ENCODE data around the gene TLL2.

Gene TLL2

DNA sequence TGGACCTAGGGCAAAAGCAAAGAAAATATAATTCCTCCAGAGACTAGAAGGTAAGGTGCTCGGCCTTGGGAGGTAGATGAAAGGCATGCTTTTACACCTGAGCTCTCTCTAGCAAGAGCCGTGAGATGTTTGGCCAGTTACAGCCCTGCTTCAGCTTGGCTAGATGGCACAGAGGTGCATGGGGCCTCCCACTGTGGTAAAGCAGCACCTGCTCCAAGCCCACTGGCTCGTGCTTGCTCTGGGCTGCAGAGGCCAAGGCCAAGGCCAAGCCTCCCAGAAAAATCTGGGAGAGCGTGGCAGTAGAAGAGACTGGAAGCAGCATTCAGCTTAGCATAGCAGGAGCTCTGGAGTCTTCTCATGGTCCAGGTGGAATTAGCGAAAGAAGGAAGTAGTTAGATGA, 123.9 kb downstream of the TLL2 start:
- TF ChIP-seq FOXP2 (optimal IDR thresholded peaks at IDR 0.05; ENCODE audit: control extremely low read depth, extremely low read length, insufficient read depth), result no peak
- TF ChIP-seq EZH2 (IDR thresholded peaks at IDR 0.05), result no peak
- no peak for TF ChIP-seq POLR2AphosphoS5 (IDR thresholded peaks at IDR 0.05; ENCODE audit: borderline replicate concordance, low read depth, low read length)
- DNase-seq (ENCODE audit: low read depth, low spot score), result no peak

GRCh38 chr10:96387601-96388000, 126.1 kb downstream of the TLL2 start:
- Histone ChIP-seq H3K9ac (ENCODE audit: insufficient read length) (no peak overlapping the region), H3K27ac (no peak overlapping the region), H3K36me3 (ENCODE audit: insufficient read depth, low read length) (no peaks in the 10 kb centered on the region), H3K4me3 (no peak overlapping the region), H3K9me3 (ENCODE audit: low read depth, low read length) (no peaks in the 10 kb centered on the region)
- no peak for TF ChIP-seq EZH2 (IDR thresholded peaks at IDR 0.05)
- no peak for TF ChIP-seq FOXP2 (optimal IDR thresholded peaks at IDR 0.05; ENCODE audit: control extremely low read depth, extremely low read length, insufficient read depth)
- no peak for TF ChIP-seq POLR2AphosphoS5 (IDR thresholded peaks at IDR 0.05; ENCODE audit: borderline replicate concordance, low read depth, low read length)
- DNase-seq (ENCODE audit: low read depth, low spot score), result no peak

More for the DNA sequence above, 123.9 kb downstream of the TLL2 start:
- no peaks in the 10 kb centered on the region for H3K36me3 ChIP-seq (ENCODE audit: insufficient read depth, low read length)
- H3K9ac ChIP-seq (ENCODE audit: insufficient read length), result no peak overlapping the region
- H3K27ac ChIP-seq, result no peak overlapping the region
- H3K4me3 ChIP-seq, result no peak overlapping the region
- no peaks in the 10 kb centered on the region for H3K9me3 ChIP-seq (ENCODE audit: low read depth, low read length)

GRCh38 chr10:96387161-96387560, 126.6 kb downstream of the TLL2 start:
- Histone ChIP-seq H3K27ac (no peak overlapping the region), H3K9ac (ENCODE audit: insufficient read length) (no peak overlapping the region), H3K4me3 (no peak overlapping the region), H3K9me3 (ENCODE audit: low read depth, low read length) (no peaks in the 10 kb centered on the region), H3K36me3 (ENCODE audit: insufficient read depth, low read length) (no peaks in the 10 kb centered on the region)
- DNase-seq (ENCODE audit: low read depth, low spot score), result no peak
- TF ChIP-seq FOXP2 (optimal IDR thresholded peaks at IDR 0.05; ENCODE audit: control extremely low read depth, extremely low read length, insufficient read depth) (no peak), POLR2AphosphoS5 (IDR thresholded peaks at IDR 0.05; ENCODE audit: borderline replicate concordance, low read depth, low read length) (no peak)

GRCh38 chr10:96384506-96384905, 129.2 kb downstream of the TLL2 start:
- no peak for TF ChIP-seq FOXP2 (optimal IDR thresholded peaks at IDR 0.05; ENCODE audit: control extremely low read depth, extremely low read length, insufficient read depth)
- no peak for TF ChIP-seq POLR2AphosphoS5 (IDR thresholded peaks at IDR 0.05; ENCODE audit: borderline replicate concordance, low read depth, low read length)
- TF ChIP-seq EZH2 (IDR thresholded peaks at IDR 0.05), result no peak
- Histone ChIP-seq H3K27ac (no peak overlapping the region), H3K9ac (ENCODE audit: insufficient read length) (no peak overlapping the region), H3K36me3 (ENCODE audit: insufficient read depth, low read length) (no peaks in the 10 kb centered on the region), H3K4me3 (no peak overlapping the region), H3K9me3 (ENCODE audit: low read depth, low read length) (no peaks in the 10 kb centered on the region)
- no peak for DNase-seq (ENCODE audit: low read depth, low spot score)

- DNase-seq (ENCODE audit: low read depth, low spot score), result no peak
- Histone ChIP-seq H3K4me3 (no peak overlapping the region), H3K9ac (ENCODE audit: insufficient read length) (no peak overlapping the region), H3K36me3 (ENCODE audit: insufficient read depth, low read length) (no peaks in the 10 kb centered on the region), H3K9me3 (ENCODE audit: low read depth, low read length) (no peaks in the 10 kb centered on the region), H3K27ac (no peak overlapping the region)
- TF ChIP-seq FOXP2 (optimal IDR thresholded peaks at IDR 0.05; ENCODE audit: control extremely low read depth, extremely low read length, insufficient read depth), result no peak
Measured at GRCh38 chr10:96380821-96381220, 132.9 kb downstream of the TLL2 start.

GRCh38 chr10:96379758-96380157, 134.0 kb downstream of the TLL2 start:
- TF ChIP-seq EZH2 (IDR thresholded peaks at IDR 0.05) (no peak), FOXP2 (optimal IDR thresholded peaks at IDR 0.05; ENCODE audit: control extremely low read depth, extremely low read length, insufficient read depth) (no peak), POLR2AphosphoS5 (IDR thresholded peaks at IDR 0.05; ENCODE audit: borderline replicate concordance, low read depth, low read length) (no peak)
- H3K36me3 ChIP-seq (ENCODE audit: insufficient read depth, low read length), result no peaks in the 10 kb centered on the region
- H3K9ac ChIP-seq (ENCODE audit: insufficient read length), result no peak overlapping the region
- DNase-seq (ENCODE audit: low read depth, low spot score), result no peak
- H3K4me3 ChIP-seq, result no peak overlapping the region
- no peak overlapping the region for H3K27ac ChIP-seq
- no peaks in the 10 kb centered on the region for H3K9me3 ChIP-seq (ENCODE audit: low read depth, low read length)

- no peak overlapping the region for H3K27ac ChIP-seq
- H3K36me3 ChIP-seq (ENCODE audit: insufficient read depth, low read length), result no peaks in the 10 kb centered on the region
- DNase-seq (ENCODE audit: low read depth, low spot score), result no peak
- H3K9ac ChIP-seq (ENCODE audit: insufficient read length), result no peak overlapping the region
- no peak overlapping the region for H3K4me3 ChIP-seq
- no peaks in the 10 kb centered on the region for H3K9me3 ChIP-seq (ENCODE audit: low read depth, low read length)
- TF ChIP-seq FOXP2 (optimal IDR thresholded peaks at IDR 0.05; ENCODE audit: control extremely low read depth, extremely low read length, insufficient read depth) (no peak), POLR2AphosphoS5 (IDR thresholded peaks at IDR 0.05; ENCODE audit: borderline replicate concordance, low read depth, low read length) (no peak), EZH2 (IDR thresholded peaks at IDR 0.05) (no peak)
Measured at GRCh38 chr10:96378741-96379140, 135.0 kb downstream of the TLL2 start.

DNA sequence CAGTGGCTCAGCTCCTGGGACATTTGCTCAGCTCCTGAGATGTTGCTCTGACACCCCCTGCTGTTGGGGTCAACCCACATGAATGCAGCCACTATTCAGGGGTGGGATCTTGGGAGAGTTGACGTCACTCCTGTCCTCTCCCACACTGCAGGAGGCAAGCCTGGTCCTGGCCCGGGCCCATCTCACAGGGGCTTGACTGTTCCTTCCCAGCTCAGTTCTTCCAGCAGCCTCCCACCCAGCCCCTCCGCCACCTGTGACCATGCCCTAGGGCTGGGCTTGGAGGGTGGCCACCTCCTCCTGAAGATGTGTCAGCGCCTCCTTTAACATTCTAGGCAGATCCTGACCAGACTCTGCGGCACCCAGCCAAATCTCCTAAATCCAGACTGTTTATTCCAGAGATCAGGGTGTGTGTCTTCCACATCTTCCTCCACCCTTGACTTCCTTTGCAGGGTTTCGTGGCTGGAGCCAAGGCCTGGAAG, 135.9 kb downstream of the TLL2 start:
- Histone ChIP-seq H3K27ac (no peak overlapping the region), H3K4me3 (no peak overlapping the region), H3K36me3 (ENCODE audit: insufficient read depth, low read length) (no peaks in the 10 kb centered on the region), H3K9ac (ENCODE audit: insufficient read length) (no peak overlapping the region), H3K9me3 (ENCODE audit: low read depth, low read length) (no peaks in the 10 kb centered on the region)
- TF ChIP-seq POLR2AphosphoS5 (IDR thresholded peaks at IDR 0.05; ENCODE audit: borderline replicate concordance, low read depth, low read length), result no peak
- TF ChIP-seq FOXP2 (optimal IDR thresholded peaks at IDR 0.05; ENCODE audit: control extremely low read depth, extremely low read length, insufficient read depth), result no peak
- TF ChIP-seq EZH2 (IDR thresholded peaks at IDR 0.05), result no peak
- DNase-seq (ENCODE audit: low read depth, low spot score), result no peak

DNA sequence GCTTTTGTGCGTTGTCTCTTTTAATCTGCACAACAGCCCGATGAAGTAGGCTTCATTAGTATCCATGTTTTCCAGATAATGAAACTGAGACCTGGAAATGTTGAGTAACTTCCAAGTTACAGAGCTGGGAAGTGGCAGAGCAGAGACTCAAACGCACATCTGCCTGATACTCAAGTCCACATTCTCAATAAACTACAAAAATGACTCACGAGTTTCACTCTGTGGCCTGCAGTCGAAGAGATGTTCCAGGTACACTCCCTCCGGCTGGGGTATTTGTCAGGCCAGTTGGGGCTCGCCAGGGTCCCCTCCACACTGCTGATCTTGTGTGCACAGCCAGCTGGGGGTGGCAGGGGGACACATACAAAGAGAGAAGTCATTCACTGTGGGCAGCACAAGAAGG, 137.2 kb downstream of the TLL2 start:
- DNase-seq (ENCODE audit: low read depth, low spot score), result no peak
- Histone ChIP-seq H3K4me3 (no peak overlapping the region), H3K9ac (ENCODE audit: insufficient read length) (no peak overlapping the region), H3K9me3 (ENCODE audit: low read depth, low read length) (no peaks in the 10 kb centered on the region), H3K36me3 (ENCODE audit: insufficient read depth, low read length) (no peaks in the 10 kb centered on the region), H3K27ac (no peak overlapping the region)
- no peak for TF ChIP-seq EZH2 (IDR thresholded peaks at IDR 0.05)
- no peak for TF ChIP-seq FOXP2 (optimal IDR thresholded peaks at IDR 0.05; ENCODE audit: control extremely low read depth, extremely low read length, insufficient read depth)
- no peak for TF ChIP-seq POLR2AphosphoS5 (IDR thresholded peaks at IDR 0.05; ENCODE audit: borderline replicate concordance, low read depth, low read length)
